ENCODE results near the gene LRRC8C.
A peak's percentile ranks its signal among the peaks of the same experiment; 100 is the strongest.

The LRRC8C gene

DNA sequence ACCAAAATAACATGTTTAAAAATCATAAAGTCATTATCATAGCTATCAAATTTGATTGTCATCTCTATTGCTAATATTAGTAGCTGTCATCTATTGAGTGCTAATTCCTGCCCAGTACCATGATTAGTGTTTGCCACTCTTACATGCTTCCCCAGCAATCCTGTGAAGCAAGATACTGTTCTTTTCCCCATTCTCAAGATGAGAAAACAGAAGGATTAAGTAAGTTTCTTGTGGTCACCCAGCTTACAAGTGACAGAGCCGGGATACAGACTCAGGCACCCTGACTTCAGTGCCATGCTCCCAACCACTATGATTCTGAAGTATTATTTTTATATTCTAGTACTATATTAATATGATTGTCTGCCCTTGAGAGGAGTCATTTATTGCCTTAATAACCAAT lies 36.5 kb downstream of the LRRC8C start:
- H3K4me3 ChIP-seq (ENCODE audit: low read length): no peak overlapping the region
- no peak for DNase-seq (ENCODE audit: low read depth)
- TF ChIP-seq, protein P1, sequence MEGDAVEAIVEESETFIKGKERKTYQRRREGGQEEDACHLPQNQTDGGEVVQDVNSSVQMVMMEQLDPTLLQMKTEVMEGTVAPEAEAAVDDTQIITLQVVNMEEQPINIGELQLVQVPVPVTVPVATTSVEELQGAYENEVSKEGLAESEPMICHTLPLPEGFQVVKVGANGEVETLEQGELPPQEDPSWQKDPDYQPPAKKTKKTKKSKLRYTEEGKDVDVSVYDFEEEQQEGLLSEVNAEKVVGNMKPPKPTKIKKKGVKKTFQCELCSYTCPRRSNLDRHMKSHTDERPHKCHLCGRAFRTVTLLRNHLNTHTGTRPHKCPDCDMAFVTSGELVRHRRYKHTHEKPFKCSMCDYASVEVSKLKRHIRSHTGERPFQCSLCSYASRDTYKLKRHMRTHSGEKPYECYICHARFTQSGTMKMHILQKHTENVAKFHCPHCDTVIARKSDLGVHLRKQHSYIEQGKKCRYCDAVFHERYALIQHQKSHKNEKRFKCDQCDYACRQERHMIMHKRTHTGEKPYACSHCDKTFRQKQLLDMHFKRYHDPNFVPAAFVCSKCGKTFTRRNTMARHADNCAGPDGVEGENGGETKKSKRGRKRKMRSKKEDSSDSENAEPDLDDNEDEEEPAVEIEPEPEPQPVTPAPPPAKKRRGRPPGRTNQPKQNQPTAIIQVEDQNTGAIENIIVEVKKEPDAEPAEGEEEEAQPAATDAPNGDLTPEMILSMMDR (IDR thresholded peaks at IDR 0.05; ENCODE audit: insufficient read depth, low read depth, low read length, missing control alignments): no peak

- TF ChIP-seq, protein P1 (IDR thresholded peaks at IDR 0.05; ENCODE audit: insufficient read depth, low read depth, low read length, missing control alignments): no peak
- no peak overlapping the region for H3K4me3 ChIP-seq (ENCODE audit: low read length)
- DNase-seq (ENCODE audit: low read depth): no peak
Observed at GRCh38 chr1:89670163-89670562, 37.2 kb downstream of the LRRC8C start.

DNA sequence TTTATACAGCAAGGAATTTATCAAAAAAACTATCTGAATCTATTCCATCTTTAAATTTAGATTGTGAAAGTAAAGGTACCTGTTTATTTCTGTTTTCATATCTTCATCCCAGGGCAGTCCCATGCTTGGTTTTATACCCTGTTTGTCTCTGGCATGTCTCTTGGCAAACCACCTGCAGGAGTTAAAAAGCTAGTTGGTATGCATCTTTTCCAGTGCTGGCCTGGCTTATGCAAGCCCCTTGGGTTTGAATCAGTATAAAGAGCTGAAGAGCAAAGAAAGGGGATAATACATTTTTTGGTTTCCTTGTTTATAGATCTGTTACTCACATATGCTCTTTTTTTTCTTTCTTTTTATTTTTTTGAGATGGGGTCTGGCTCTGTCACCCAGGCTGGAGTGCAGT lies 37.8 kb downstream of the LRRC8C start:
- no peak for DNase-seq (ENCODE audit: low read depth)
- H3K4me3 ChIP-seq (ENCODE audit: low read length): no peak overlapping the region
- TF ChIP-seq, protein P1 (IDR thresholded peaks at IDR 0.05; ENCODE audit: insufficient read depth, low read depth, low read length, missing control alignments): no peak

DNA sequence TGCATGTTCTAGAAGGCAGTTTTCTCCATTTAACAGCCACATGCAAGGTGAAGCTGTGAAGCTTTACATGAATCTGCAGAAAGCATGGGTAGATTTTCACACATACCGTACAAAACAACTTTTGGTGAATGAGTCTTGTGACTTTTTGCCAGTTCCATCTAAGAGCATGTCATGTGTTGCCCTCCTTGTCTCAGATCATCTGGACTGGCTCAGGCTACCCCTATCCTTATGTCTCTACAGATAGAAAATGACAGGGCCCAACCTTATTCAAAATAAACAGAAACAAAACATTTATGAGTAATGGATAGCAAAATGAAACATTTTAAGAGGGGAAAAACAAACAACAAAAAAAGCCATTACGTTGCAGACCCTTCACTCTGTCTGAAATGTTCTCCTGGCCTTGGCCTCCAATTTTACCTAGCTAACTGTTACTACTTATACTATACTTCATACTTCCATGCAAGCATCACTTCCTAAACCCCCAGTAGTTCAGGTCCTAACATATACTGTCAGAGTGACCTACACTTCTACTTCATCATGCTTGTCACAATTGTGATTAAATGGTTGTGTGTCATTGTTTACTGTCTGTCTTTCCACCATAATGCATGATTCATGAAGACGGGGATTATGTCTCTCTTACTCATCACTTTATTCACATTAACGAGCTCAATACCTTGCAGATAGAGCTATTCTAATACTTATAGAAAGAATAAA lies 39.0 kb downstream of the LRRC8C start:
- DNase-seq (ENCODE audit: low read depth): peak; percentile 93
- TF ChIP-seq, protein P1 (IDR thresholded peaks at IDR 0.05; ENCODE audit: insufficient read depth, low read depth, low read length, missing control alignments): no peak
- no peak overlapping the region for H3K4me3 ChIP-seq (ENCODE audit: low read length)

- TF ChIP-seq, protein P1 (IDR thresholded peaks at IDR 0.05; ENCODE audit: insufficient read depth, low read depth, low read length, missing control alignments): no peak
Observed at GRCh38 chr1:89672489-89673183, 39.7 kb downstream of the LRRC8C start.

GRCh38 chr1:89673251-89673650 lies 40.3 kb downstream of the LRRC8C start:
- H3K4me3 ChIP-seq (ENCODE audit: low read length): no peak overlapping the region
- DNase-seq (ENCODE audit: low read depth): peak; percentile 52
- TF ChIP-seq, protein P1 (IDR thresholded peaks at IDR 0.05; ENCODE audit: insufficient read depth, low read depth, low read length, missing control alignments): no peak

More at GRCh38 chr1:89672489-89673183, 39.7 kb downstream of the LRRC8C start:
- DNase-seq (ENCODE audit: low read depth): peak; percentile 29
- no peak overlapping the region for H3K4me3 ChIP-seq (ENCODE audit: low read length)
